IMR-90 (cell line): ENCODE data around the gene RIPK1. TPM values are rescaled to one million over a fixed set of nuclear protein-coding genes. Genes with fewer than 3 reads are reported as not detected.

Experiments used
- ATAC-seq: fragments of 200-7000 bp; cut with Tn5 transposase; 2 replicates; pipeline ENCODE4 v1.9.1; 2020; ENCODE audit warnings: low read depth, mild to moderate bottlenecking, moderate library complexity
- BruUV-seq: library from RNA; stranded (reverse); fragments of 400-500 nt; replicated peaks from 2 replicates; lab custom pipeline; 2021; lab: Mats Ljungman, UMichigan
- CTCF ChIA-PET: fragments of 300-600 bp; formaldehyde crosslinking; extraction: SDS; loops from one replicate; lab custom pipeline; 2021; ENCODE audit warnings: antibody characterized with exemption; lab: Yijun Ruan, JAX
- POLR2A ChIA-PET: fragments of 300-600 bp; sonication (Branson Sonifier 250); formaldehyde crosslinking; loops from one replicate; lab custom pipeline; 2022; ENCODE audit warnings: antibody characterized with exemption; ENCODE audit not compliant: unreplicated experiment; lab: Charles Lee
- DNase-seq: peaks from one replicate; pipeline ENCODE4 v3.0.0; 2013
- H2AFZ ChIP-seq: replicated peaks from 2 replicates; pipeline ENCODE3; 2013; ENCODE audit warnings: low read length, mild to moderate bottlenecking; ENCODE audit not compliant: poor library complexity
- H2AK5ac ChIP-seq: 2 replicates; pipeline ENCODE4 v1.6.1; 2013; ENCODE audit warnings: low read depth, low read length, inconsistent platforms
- H2AK9ac ChIP-seq: replicated peaks from 2 replicates; pipeline ENCODE3; 2013; ENCODE audit warnings: mild to moderate bottlenecking, low read depth, low read length, moderate library complexity; ENCODE audit not compliant: poor library complexity
- H2BK120ac ChIP-seq: 2 replicates; pipeline ENCODE4 v1.6.1; 2013; ENCODE audit warnings: low read depth, low read length, inconsistent platforms
- H2BK15ac ChIP-seq: 3 replicates; pipeline ENCODE4 v1.6.1; 2013; ENCODE audit warnings: low read depth, low read length, inconsistent platforms
- H2BK20ac ChIP-seq: 2 replicates; pipeline ENCODE4 v1.6.1; 2013; ENCODE audit warnings: low read depth, mild to moderate bottlenecking, inconsistent platforms, low read length, moderate library complexity
- H2BK5ac ChIP-seq: 2 replicates; pipeline ENCODE4 v1.6.1; 2013; ENCODE audit warnings: mild to moderate bottlenecking, low read depth, low read length, inconsistent platforms; ENCODE audit not compliant: poor library complexity, severe bottlenecking
- H3K14ac ChIP-seq: replicated peaks from 2 replicates; pipeline ENCODE4 v1.6.1; 2013; ENCODE audit warnings: low read depth, low read length, inconsistent platforms
- H3K18ac ChIP-seq: 2 replicates; pipeline ENCODE4 v1.6.1; 2013; ENCODE audit warnings: low read depth, low read length, control low read depth
- H3K23ac ChIP-seq: 2 replicates; pipeline ENCODE4 v1.6.1; 2013; ENCODE audit warnings: low read depth, low read length, inconsistent platforms
- H3K27ac ChIP-seq: 2 replicates; pipeline ENCODE4 v1.5.1; 2013; ENCODE audit warnings: mild to moderate bottlenecking, control low read depth, low read length; ENCODE audit not compliant: insufficient read depth
- H3K27me3 ChIP-seq: 2 replicates; pipeline ENCODE4 v1.6.1; 2013; ENCODE audit warnings: low read length; ENCODE audit not compliant: control insufficient read depth, insufficient read depth
- H3K36me3 ChIP-seq: 2 replicates; pipeline ENCODE4 v1.6.1; 2013; ENCODE audit warnings: low read length, mixed read lengths; ENCODE audit not compliant: control insufficient read depth, insufficient read depth
- H3K4ac ChIP-seq: 2 replicates; pipeline ENCODE4 v1.6.1; 2013; ENCODE audit warnings: low read depth, low read length, inconsistent platforms
- H3K4me1 ChIP-seq: 2 replicates; pipeline ENCODE4 v1.6.1; 2013; ENCODE audit warnings: low read length, mixed read lengths; ENCODE audit not compliant: control insufficient read depth, insufficient read depth
- H3K4me2 ChIP-seq: 2 replicates; pipeline ENCODE4 v1.6.1; 2013; ENCODE audit warnings: low read depth, mild to moderate bottlenecking, control low read depth, low read length, moderate library complexity
- H3K4me3 ChIP-seq: 2 replicates; pipeline ENCODE4 v1.5.1; 2013; ENCODE audit warnings: low read depth, mild to moderate bottlenecking, control low read depth, low read length, moderate library complexity; ENCODE audit not compliant: insufficient read depth
- H3K56ac ChIP-seq: 2 replicates; pipeline ENCODE4 v1.6.1; 2013; ENCODE audit warnings: low read length, inconsistent platforms; ENCODE audit not compliant: insufficient read depth; ENCODE audit errors: extremely low read depth
- H3K79me1 ChIP-seq, 2 experiments: 2 replicates each; pipeline ENCODE4 v1.6.1; 2013; ENCODE audit warnings: low read length in 2 of 2, inconsistent platforms in 1 of 2, low read depth in 1 of 2
- H3K9ac ChIP-seq: 2 replicates; pipeline ENCODE4 v1.6.1; 2013; ENCODE audit warnings: low read depth, low read length, control low read depth
- H3K9me1 ChIP-seq: 2 replicates; pipeline ENCODE4 v1.6.1; 2013; ENCODE audit warnings: low read length, inconsistent platforms; ENCODE audit not compliant: insufficient read depth
- H3K9me3 ChIP-seq: 2 replicates; pipeline ENCODE4 v1.6.1; 2013; ENCODE audit warnings: low read length; ENCODE audit not compliant: control insufficient read depth, insufficient read depth
- H4K20me1 ChIP-seq: 2 replicates; pipeline ENCODE4 v1.6.1; 2013; ENCODE audit warnings: low read length, inconsistent platforms; ENCODE audit not compliant: insufficient read depth
- H4K5ac ChIP-seq: 2 replicates; pipeline ENCODE4 v1.6.1; 2013; ENCODE audit warnings: mild to moderate bottlenecking, low read depth, low read length, control low read depth
- H4K8ac ChIP-seq, 2 experiments: 2 replicates each; pipeline ENCODE4 v1.6.1; 2013; ENCODE audit warnings: low read depth in 2 of 2, low read length in 2 of 2, control low read depth in 1 of 2, inconsistent platforms in 1 of 2
- H4K91ac ChIP-seq: 2 replicates; pipeline ENCODE4 v1.6.1; 2013; ENCODE audit warnings: low read depth, low read length, inconsistent platforms; ENCODE audit not compliant: insufficient read depth
- BHLHE40 ChIP-seq: fragments of 150-350 bp; IDR thresholded peaks from 2 replicates; pipeline ENCODE4 v1.6.1; 2016; ENCODE audit warnings: mild to moderate bottlenecking, low read depth, low read length
- CEBPB ChIP-seq: IDR thresholded peaks from 2 replicates; pipeline ENCODE4 v1.6.1; 2012; ENCODE audit warnings: low read depth, low read length, improper control_type of control experiment
- CHD1 ChIP-seq: IDR thresholded peaks from 2 replicates; pipeline ENCODE4 v1.6.1; 2012; ENCODE audit warnings: low read depth, low read length, improper control_type of control experiment
- FOS ChIP-seq: fragments of 150-350 bp; IDR thresholded peaks from 2 replicates; pipeline ENCODE4 v1.6.1; 2016; ENCODE audit warnings: low read depth, low read length
- MAFK ChIP-seq: IDR thresholded peaks from 2 replicates; pipeline ENCODE4 v1.6.1; 2012; ENCODE audit warnings: low read depth, low read length, improper control_type of control experiment
- MAZ ChIP-seq: IDR thresholded peaks from 2 replicates; pipeline ENCODE4 v1.6.1; 2012; ENCODE audit warnings: low read depth, mild to moderate bottlenecking, low read length, improper control_type of control experiment, moderate library complexity, borderline replicate concordance
- MXI1 ChIP-seq: IDR thresholded peaks from 2 replicates; pipeline ENCODE4 v1.6.1; 2012; ENCODE audit warnings: low read depth, mild to moderate bottlenecking, low read length, moderate library complexity, borderline replicate concordance
- NFE2L2 ChIP-seq: fragments of 150-350 bp; IDR thresholded peaks from 2 replicates; pipeline ENCODE4 v1.6.1; 2016; ENCODE audit warnings: low read depth, mild to moderate bottlenecking, low read length
- POLR2A ChIP-seq: IDR thresholded peaks from 2 replicates; pipeline ENCODE4 v1.6.1; 2012; ENCODE audit warnings: mild to moderate bottlenecking, low read depth, low read length
- RAD21 ChIP-seq: IDR thresholded peaks from 2 replicates; pipeline ENCODE4 v1.6.1; 2012; ENCODE audit warnings: low read length, improper control_type of control experiment
- RCOR1 ChIP-seq: IDR thresholded peaks from 2 replicates; pipeline ENCODE4 v1.6.1; 2012; ENCODE audit warnings: mild to moderate bottlenecking, low read length, improper control_type of control experiment; ENCODE audit not compliant: insufficient replicate concordance
- RFX5 ChIP-seq: IDR thresholded peaks from 2 replicates; pipeline ENCODE4 v1.8.0; 2012; ENCODE audit warnings: low read depth, mild to moderate bottlenecking, low read length, moderate library complexity
- SMC3 ChIP-seq: fragments of 150-350 bp; IDR thresholded peaks from 2 replicates; pipeline ENCODE4 v1.6.1; 2016; ENCODE audit warnings: low read depth, mild to moderate bottlenecking, antibody characterized with exemption, low read length, moderate library complexity
- WGBS, 2 experiments: methylation state at CpG; one replicate each; pipeline versions ENCODE4 v1.1.5 to v1.1.7; 2013; ENCODE audit warnings: missing lambda C conversion rate in 2 of 2; ENCODE audit not compliant: insufficient read length in 1 of 2; ENCODE audit errors: extremely low coverage in 2 of 2; 5-methylcytosine and 5-hydroxymethylcytosine counted together
- dilution Hi-C: fragments of 300-500 bp; cut with HindIII; formaldehyde crosslinking; loops from one replicate; pipeline ENCODE4 v1.14.3; 2018; ENCODE audit warnings: low sequenced_read_pairs; ENCODE audit not compliant: unreplicated experiment
- in situ Hi-C: fragments of 300-500 bp; cut with MboI; formaldehyde crosslinking; loops from 3 replicates; pipeline ENCODE4 v1.14.3; 2019; ENCODE audit warnings: low sequenced_read_pairs, inconsistent platforms, mixed read lengths
- intact Hi-C: fragments of 100-400 bp; cut with micrococcal nuclease; formaldehyde crosslinking; loops from 2 replicates; pipeline ENCODE4 v1.10.0; 2022
- polyA plus RNA-seq, 3 experiments: library from polyadenylated mRNA; depleted of rRNA; stranded (reverse); fragments of >200 nt; gene quantifications; 2 replicates each; pipeline ENCODE4 v1.2.3, GENCODE V29; 2012; ENCODE audit warnings: low replicate concordance in 1 of 3
- total RNA-seq: library from RNA; depleted of rRNA; stranded (reverse); fragments of >200 nt; gene quantifications from 2 replicates; pipeline ENCODE4 v1.2.3, GENCODE V29; 2012
- TF ChIP-seq, protein P1 (sequence below): conservative IDR thresholded peaks from 2 replicates; pipeline ENCODE4 v1.5.1; 2012; ENCODE audit warnings: mild to moderate bottlenecking, low read depth, low read length, improper control_type of control experiment
- TF ChIP-seq, protein P2 (sequence below): fragments of 150-350 bp; IDR thresholded peaks from 2 replicates; pipeline ENCODE4 v1.6.1; 2016; ENCODE audit warnings: low read depth, mild to moderate bottlenecking, low read length, moderate library complexity, borderline replicate concordance
- TF ChIP-seq, protein P3 (sequence below): fragments of 150-350 bp; IDR thresholded peaks from 2 replicates; pipeline ENCODE4 v1.6.1; 2017; ENCODE audit warnings: mild to moderate bottlenecking, antibody characterized with exemption, low read length, low read depth

RIPK1 gene
- total and polyA plus RNA-seq, 2 of the 4 experiments (the other 2 are of a cell fraction): 12.6 to 25.6 TPM

DNA sequence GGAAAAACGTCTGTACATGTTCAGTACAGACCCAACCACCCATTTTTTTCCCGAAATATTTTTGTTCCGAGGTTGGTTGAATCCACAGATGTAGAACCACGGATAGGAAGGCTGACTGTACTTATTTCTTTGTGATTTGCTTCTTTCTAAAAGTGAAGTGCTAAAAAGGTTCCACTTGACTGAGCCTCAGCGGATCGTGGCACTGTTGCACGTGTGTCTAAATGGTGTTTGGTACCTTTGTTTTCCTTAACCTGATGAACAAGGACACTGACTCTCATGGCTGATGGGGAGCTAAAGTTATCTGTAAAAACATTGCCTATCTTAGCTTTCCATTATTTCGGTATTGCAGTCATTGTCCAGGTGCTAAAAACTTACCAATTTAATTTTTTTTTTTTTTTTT, 56.4 kb downstream of the RIPK1 start:
- H2AFZ ChIP-seq: no peak overlapping the region
- H2AK9ac ChIP-seq: no peak overlapping the region
- H3K36me3 ChIP-seq: peaks cover 5% of the 10 kb centered on the region
- no peaks in the 10 kb centered on the region for H3K27me3 ChIP-seq
- H3K18ac ChIP-seq: no peak overlapping the region
- H3K4me1 ChIP-seq: no peaks in the 10 kb centered on the region
- intact Hi-C loops (no loop called here), dilution Hi-C loops (no loop called here), in situ Hi-C loops (loop anchor here (5.0 to 25.0 kb wide), 3 partner anchors 128 to 863 kb away; no protein-coding TSS in a partner anchor)
- ATAC-seq: no peak
- H3K9me3 ChIP-seq: no peaks in the 10 kb centered on the region
- H3K79me1 ChIP-seq: peaks cover 0 to 3% of the 10 kb centered on the region in 2 experiments; a peak in 3 of 4 replicates
- no peak overlapping the region for H2BK20ac ChIP-seq
- BruUV-seq: no TSS peak
- H3K4me3 ChIP-seq: no peak overlapping the region
- H4K91ac ChIP-seq: no peak overlapping the region
- no peak overlapping the region for H3K27ac ChIP-seq
- H4K8ac ChIP-seq: no peak overlapping the region
- no peak overlapping the region for H3K14ac ChIP-seq
- no peak overlapping the region for H2AK5ac ChIP-seq
- no peak overlapping the region for H3K4ac ChIP-seq
- no peak overlapping the region for H2BK5ac ChIP-seq
- no peak overlapping the region for H3K23ac ChIP-seq
- H2BK15ac ChIP-seq: no peak overlapping the region
- H3K9me1 ChIP-seq: no peaks in the 10 kb centered on the region; the same call in 1 of the 2 replicates
- TF ChIP-seq BHLHE40 (no peak), NFE2L2 (no peak), RFX5 (no peak), MAZ (no peak), POLR2A (no peak), RAD21 (no peak), SMC3 (no peak), FOS (no peak), CHD1 (no peak), MXI1 (no peak), MAFK (no peak), CEBPB (no peak), RCOR1 (no peak)
- TF ChIP-seq, protein P1, sequence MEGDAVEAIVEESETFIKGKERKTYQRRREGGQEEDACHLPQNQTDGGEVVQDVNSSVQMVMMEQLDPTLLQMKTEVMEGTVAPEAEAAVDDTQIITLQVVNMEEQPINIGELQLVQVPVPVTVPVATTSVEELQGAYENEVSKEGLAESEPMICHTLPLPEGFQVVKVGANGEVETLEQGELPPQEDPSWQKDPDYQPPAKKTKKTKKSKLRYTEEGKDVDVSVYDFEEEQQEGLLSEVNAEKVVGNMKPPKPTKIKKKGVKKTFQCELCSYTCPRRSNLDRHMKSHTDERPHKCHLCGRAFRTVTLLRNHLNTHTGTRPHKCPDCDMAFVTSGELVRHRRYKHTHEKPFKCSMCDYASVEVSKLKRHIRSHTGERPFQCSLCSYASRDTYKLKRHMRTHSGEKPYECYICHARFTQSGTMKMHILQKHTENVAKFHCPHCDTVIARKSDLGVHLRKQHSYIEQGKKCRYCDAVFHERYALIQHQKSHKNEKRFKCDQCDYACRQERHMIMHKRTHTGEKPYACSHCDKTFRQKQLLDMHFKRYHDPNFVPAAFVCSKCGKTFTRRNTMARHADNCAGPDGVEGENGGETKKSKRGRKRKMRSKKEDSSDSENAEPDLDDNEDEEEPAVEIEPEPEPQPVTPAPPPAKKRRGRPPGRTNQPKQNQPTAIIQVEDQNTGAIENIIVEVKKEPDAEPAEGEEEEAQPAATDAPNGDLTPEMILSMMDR: no peak
- TF ChIP-seq, protein P2, sequence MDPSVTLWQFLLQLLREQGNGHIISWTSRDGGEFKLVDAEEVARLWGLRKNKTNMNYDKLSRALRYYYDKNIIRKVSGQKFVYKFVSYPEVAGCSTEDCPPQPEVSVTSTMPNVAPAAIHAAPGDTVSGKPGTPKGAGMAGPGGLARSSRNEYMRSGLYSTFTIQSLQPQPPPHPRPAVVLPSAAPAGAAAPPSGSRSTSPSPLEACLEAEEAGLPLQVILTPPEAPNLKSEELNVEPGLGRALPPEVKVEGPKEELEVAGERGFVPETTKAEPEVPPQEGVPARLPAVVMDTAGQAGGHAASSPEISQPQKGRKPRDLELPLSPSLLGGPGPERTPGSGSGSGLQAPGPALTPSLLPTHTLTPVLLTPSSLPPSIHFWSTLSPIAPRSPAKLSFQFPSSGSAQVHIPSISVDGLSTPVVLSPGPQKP: no peak
- TF ChIP-seq, protein P3, sequence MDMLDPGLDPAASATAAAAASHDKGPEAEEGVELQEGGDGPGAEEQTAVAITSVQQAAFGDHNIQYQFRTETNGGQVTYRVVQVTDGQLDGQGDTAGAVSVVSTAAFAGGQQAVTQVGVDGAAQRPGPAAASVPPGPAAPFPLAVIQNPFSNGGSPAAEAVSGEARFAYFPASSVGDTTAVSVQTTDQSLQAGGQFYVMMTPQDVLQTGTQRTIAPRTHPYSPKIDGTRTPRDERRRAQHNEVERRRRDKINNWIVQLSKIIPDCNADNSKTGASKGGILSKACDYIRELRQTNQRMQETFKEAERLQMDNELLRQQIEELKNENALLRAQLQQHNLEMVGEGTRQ: no peak
- no peaks in the 10 kb centered on the region for H4K20me1 ChIP-seq
- H3K9ac ChIP-seq: no peak overlapping the region
- no peak overlapping the region for H3K4me2 ChIP-seq
- no peak overlapping the region for H2BK120ac ChIP-seq
- CTCF ChIA-PET: interaction anchor here (0.7 kb wide), 1 partner anchor 12 kb away, joined by 4 read pairs; no protein-coding TSS in a partner anchor
- 90% methylated on average over 2 of the region's 8 CpGs; no CpG with 5 or more reads in 1 of the 2 experiments for WGBS, 2 experiments
- no peak overlapping the region for H3K56ac ChIP-seq
- no peak overlapping the region for H4K5ac ChIP-seq
- POLR2A ChIA-PET: no interaction called here
- no peak for DNase-seq
